Fibroblast of lung (primary cell): Measurements from ENCODE around the gene SENP3. TPM values are rescaled to one million over a fixed set of nuclear protein-coding genes. Genes with fewer than 3 reads are reported as not detected.

Experiments used
- DNase-seq, 2 donors: peaks; one replicate each; pipeline versions ENCODE4 v3.0.0 to v3.0.0-alpha.2; 2010; ENCODE audit warnings: low read depth in 2 of 2
- H2AFZ ChIP-seq: 2 replicates; pipeline ENCODE4 v1.5.1; 2012; ENCODE audit warnings: low read length, control low read depth, inconsistent platforms
- H3K27ac ChIP-seq: 2 replicates; pipeline ENCODE4 v1.5.1; 2011; ENCODE audit warnings: low read length, control low read depth; ENCODE audit not compliant: insufficient read depth
- H3K27me3 ChIP-seq: 2 replicates; pipeline ENCODE4 v1.5.1; 2011; ENCODE audit warnings: mild to moderate bottlenecking, low read length; ENCODE audit not compliant: control insufficient read depth, insufficient read depth
- H3K36me3 ChIP-seq: 2 replicates; pipeline ENCODE4 v1.5.1; 2011; ENCODE audit warnings: low read length; ENCODE audit not compliant: control insufficient read depth, insufficient read depth
- H3K4me1 ChIP-seq: 2 replicates; pipeline ENCODE4 v1.5.1; 2011; ENCODE audit warnings: low read length; ENCODE audit not compliant: control insufficient read depth, insufficient read depth; ENCODE audit errors: extremely low read depth
- H3K4me2 ChIP-seq: 2 replicates; pipeline ENCODE4 v1.5.1; 2011; ENCODE audit warnings: low read length, control low read depth; ENCODE audit not compliant: insufficient read depth; ENCODE audit errors: extremely low read depth
- H3K4me3 ChIP-seq, 4 experiments: fragments of 200-600 bp in 1 of 4; sonication (generic) in 1 of 4; replicated peaks in 1 of 4; 2 replicates each; pipeline ENCODE4 v1.5.1; 2011 to 2016; ENCODE audit warnings: low read length in 4 of 4, low read depth in 3 of 4, mild to moderate bottlenecking in 3 of 4, control low read depth in 2 of 4, inconsistent platforms in 1 of 4, mixed read lengths in 1 of 4; ENCODE audit not compliant: insufficient read depth in 1 of 4; ENCODE audit errors: control extremely low read depth in 1 of 4
- H3K79me2 ChIP-seq: 2 replicates; pipeline ENCODE4 v1.5.1; 2012; ENCODE audit warnings: mild to moderate bottlenecking, low read length, inconsistent platforms; ENCODE audit not compliant: control insufficient read depth, insufficient read depth
- H3K9ac ChIP-seq: 2 replicates; pipeline ENCODE4 v1.5.1; 2011; ENCODE audit warnings: mild to moderate bottlenecking, low read length, control low read depth; ENCODE audit not compliant: insufficient read depth
- H3K9me3 ChIP-seq: 2 replicates; pipeline ENCODE4 v1.5.1; 2012; ENCODE audit warnings: low read depth, low read length; ENCODE audit not compliant: control insufficient read depth, insufficient read depth
- H4K20me1 ChIP-seq: 2 replicates; pipeline ENCODE4 v1.5.1; 2011; ENCODE audit warnings: low read length; ENCODE audit not compliant: control insufficient read depth, insufficient read depth; ENCODE audit errors: extremely low read depth
- CTCF ChIP-seq, 2 donors: IDR thresholded peaks in 1 of 2; conservative IDR thresholded peaks in 1 of 2; 1 replicate in 1 of 2; 2 replicates in 1 of 2; pipeline ENCODE4 v1.5.1; 2011 to 2012; ENCODE audit warnings: low read length in 2 of 2, control low read depth in 1 of 2, inconsistent platforms in 1 of 2, low read depth in 1 of 2, mild to moderate bottlenecking in 1 of 2
- EZH2 ChIP-seq: IDR thresholded peaks from 2 replicates; pipeline ENCODE4 v1.5.1; 2012; ENCODE audit warnings: low read length, control low read depth, mild to moderate bottlenecking; ENCODE audit errors: missing control alignments
- polyA plus RNA-seq, 2 donors: library from polyadenylated mRNA; depleted of rRNA in 1 of 2; stranded (reverse) in 1 of 2; unstranded in 1 of 2; fragments of >200 nt; gene quantifications; 2 replicates each; pipeline ENCODE4 v1.2.1, GENCODE V29; 2011 to 2012; ENCODE audit warnings: missing spikeins in 1 of 2
- total RNA-seq: library from RNA; depleted of rRNA; stranded (reverse); fragments of >200 nt; gene quantifications from 2 replicates; pipeline ENCODE4 v1.2.1, GENCODE V29; 2014

Gene SENP3
- total and polyA plus RNA-seq, 2 donors (not counting 1 experiment from before 2014, with no cell fraction given) = 66.2 to 67.6 TPM

- Histone ChIP-seq H2AFZ (no peak overlapping the region), H3K4me2 (peak overlapping the region; percentile 96), H3K79me2 (peaks cover 38% of the 10 kb centered on the region), H4K20me1 (no peaks in the 10 kb centered on the region), H3K27ac (peak overlapping the region; percentile 80), H3K27me3 (no peaks in the 10 kb centered on the region), H3K36me3 (peaks cover 19% of the 10 kb centered on the region), H3K9ac (peak overlapping the region; percentile 86), H3K9me3 (no peaks in the 10 kb centered on the region), H3K4me1 (peaks cover 21% of the 10 kb centered on the region), H3K4me3 (peak overlapping the region; percentile 65 to 87 (median 84))
- DNase-seq = no peak
- TF ChIP-seq EZH2 (no peak), CTCF (conservative IDR thresholded peaks at IDR 0.05 in 1 of 2, IDR thresholded peaks at IDR 0.05 in 1 of 2; ENCODE audit: low read depth in 1 of 2, low read length in 2 of 2) (no peak)
Observed at GRCh38 chr17:7562208-7562605, 488 bp downstream of the SENP3 start.

GRCh38 chr17:7563115-7563869 lies 1.6 kb downstream of the SENP3 start:
- no peak overlapping the region for H3K27ac ChIP-seq
- peaks cover 19% of the 10 kb centered on the region for H3K36me3 ChIP-seq
- TF ChIP-seq CTCF (conservative IDR thresholded peaks at IDR 0.05 in 1 of 2, IDR thresholded peaks at IDR 0.05 in 1 of 2; ENCODE audit: low read depth in 1 of 2, low read length in 2 of 2) = no peak
- TF ChIP-seq EZH2 = no peak
- DNase-seq = no peak
- peaks cover 38% of the 10 kb centered on the region for H3K79me2 ChIP-seq
- H4K20me1 ChIP-seq = no peaks in the 10 kb centered on the region
- no peaks in the 10 kb centered on the region for H3K9me3 ChIP-seq
- H2AFZ ChIP-seq = no peak overlapping the region
- H3K9ac ChIP-seq = no peak overlapping the region
- H3K4me3 ChIP-seq = peak overlapping the region in 3 of 4 experiments; percentile 82 to 87 (median 86)
- no peaks in the 10 kb centered on the region for H3K27me3 ChIP-seq
- H3K4me1 ChIP-seq = peaks cover 17% of the 10 kb centered on the region
- H3K4me2 ChIP-seq = peak overlapping the region; percentile 96

- no peaks in the 10 kb centered on the region for H3K27me3 ChIP-seq
Observed at GRCh38 chr17:7569571-7569970, 7.9 kb downstream of the SENP3 start.

More at GRCh38 chr17:7569571-7569970, 7.9 kb downstream of the SENP3 start:
- Histone ChIP-seq H3K4me1 (peaks cover 9% of the 10 kb centered on the region), H3K36me3 (peaks cover 26% of the 10 kb centered on the region), H3K9ac (no peak overlapping the region), H3K9me3 (no peaks in the 10 kb centered on the region), H3K4me3 (no peak overlapping the region), H4K20me1 (peaks cover 3% of the 10 kb centered on the region), H2AFZ (no peak overlapping the region), H3K27ac (no peak overlapping the region), H3K79me2 (peaks cover 35% of the 10 kb centered on the region), H3K4me2 (no peak overlapping the region)
- TF ChIP-seq CTCF (conservative IDR thresholded peaks at IDR 0.05 in 1 of 2, IDR thresholded peaks at IDR 0.05 in 1 of 2; ENCODE audit: low read depth in 1 of 2, low read length in 2 of 2) (no peak), EZH2 (no peak)
- DNase-seq = no peak
